Activated CD4-positive, alpha-beta T cell treated with anti-CD3 and anti-CD28 coated beads, Interleukin-2, amount 50 U/mL, for 1 hour (primary cell): ENCODE data around the gene TMED8.
"Not testable (repeated sequence)": the region's sequence is repeated elsewhere in the genome, so short reads cannot be mapped to it uniquely, and the experiment has no call there.

Experiments used
- DNase-seq: peaks from one replicate; pipeline ENCODE4 v3.0.0-alpha.2; 2020

The TMED8 gene

GRCh38 chr14:77376771-77377501 lies at the start of gene TMED8, which contains the start of gene SAMD15:
TMED8 (minus strand) TSS chr14:77377094; CDS start chr14:77377053, 41 bp downstream.
SAMD15 (plus strand) TSS chr14:77377379; CDS start chr14:77377419, 40 bp downstream.
- peak; percentile 81 for DNase-seq

- no peak for DNase-seq
Measured at GRCh38 chr14:77426396-77426795, 49.5 kb upstream of the TMED8 start.

DNA sequence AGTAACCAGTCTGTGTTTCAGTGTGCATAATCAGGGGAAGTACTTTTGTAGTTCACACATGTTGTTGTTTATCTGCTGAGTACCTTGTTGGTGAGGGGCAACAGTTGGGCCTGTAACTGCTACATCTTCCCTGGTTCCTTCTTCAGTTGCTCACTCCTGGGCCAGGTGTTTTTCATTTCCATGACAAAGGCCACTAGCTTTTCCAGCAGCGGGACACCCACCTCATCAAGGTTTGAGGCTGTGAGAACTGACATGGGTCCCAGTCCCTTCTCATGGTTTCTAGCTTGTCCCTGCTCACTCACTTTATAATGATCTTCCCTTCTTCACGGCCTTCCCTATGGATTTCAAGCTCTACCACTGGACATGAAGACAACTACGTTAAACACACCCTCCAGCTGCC lies 48.0 kb upstream of the TMED8 start:
- DNase-seq, result no peak

DNA sequence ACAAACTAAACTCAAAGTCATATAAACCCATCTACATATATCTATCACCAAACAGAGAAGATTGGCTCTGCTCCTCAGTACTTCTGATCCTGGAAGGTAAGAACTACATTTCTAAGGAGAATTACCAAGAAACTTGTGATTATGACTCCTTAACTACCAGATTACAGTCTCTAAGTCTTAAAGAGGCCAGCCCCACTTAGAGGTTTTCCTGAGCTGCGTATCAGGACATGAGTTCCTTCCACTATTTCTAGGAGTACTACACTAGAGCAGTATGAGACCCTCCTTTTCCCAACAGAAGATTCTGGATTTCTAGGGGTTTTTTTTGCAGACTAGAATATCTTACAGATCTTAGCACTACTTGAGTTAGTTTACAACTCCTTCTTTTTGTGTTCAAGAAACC lies 46.5 kb upstream of the TMED8 start, which contains the start of gene NOXRED1:
Gene NOXRED1, minus strand, starts transcription at position 101 of the 400 bp plus-strand sequence. CDS start 634 bp downstream, outside the sequence.
- DNase-seq, result no peak

- DNase-seq, result no peak
Measured at GRCh38 chr14:77421201-77421600, 44.3 kb upstream of the TMED8 start.

GRCh38 chr14:77416836-77417235 lies 39.9 kb upstream of the TMED8 start:
- DNase-seq, result no peak

- DNase-seq, result not testable (repeated sequence)
Measured at GRCh38 chr14:77416098-77416497, 39.2 kb upstream of the TMED8 start.

- not testable (repeated sequence) for DNase-seq
Measured at GRCh38 chr14:77415403-77416030, 38.6 kb upstream of the TMED8 start.

DNA sequence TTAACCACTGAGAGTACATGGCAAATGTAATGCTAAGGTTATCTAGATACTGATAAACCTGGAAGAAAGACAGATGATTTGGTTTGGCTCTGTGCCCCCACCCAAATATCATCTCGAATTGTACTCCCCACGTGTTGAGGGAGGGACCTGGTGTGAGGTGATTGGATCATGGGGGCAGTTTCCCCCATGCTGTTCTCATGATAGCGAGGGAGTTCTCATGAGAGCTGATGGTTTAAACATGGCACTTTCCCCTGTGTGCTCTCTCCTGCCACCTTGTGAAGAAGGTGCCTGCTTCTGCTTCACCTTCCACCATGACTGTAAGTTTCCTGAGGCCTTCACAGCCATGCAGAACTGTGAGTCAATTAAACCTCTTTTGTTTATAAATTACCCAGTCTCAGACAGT lies 32.2 kb upstream of the TMED8 start:
- no peak for DNase-seq

DNA sequence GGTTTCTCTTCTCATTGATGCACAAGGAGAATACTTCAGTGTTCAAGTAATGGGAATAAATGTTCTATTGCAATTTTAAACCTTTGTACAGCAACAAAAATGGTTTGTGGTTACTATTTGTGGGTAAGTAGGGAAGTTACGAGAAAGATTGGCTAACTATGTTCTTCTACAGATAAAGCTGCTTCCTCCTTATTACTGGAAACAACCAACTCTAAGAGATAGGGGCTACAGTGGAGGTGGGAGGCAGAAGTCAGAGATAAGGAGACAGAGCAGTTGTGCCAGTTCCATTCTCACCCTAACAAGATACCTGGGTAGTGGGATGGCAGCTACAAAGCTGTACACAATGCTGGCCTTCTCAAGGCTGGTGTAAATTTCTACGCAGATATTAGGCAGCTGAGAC lies 30.3 kb upstream of the TMED8 start:
- no peak for DNase-seq

DNA sequence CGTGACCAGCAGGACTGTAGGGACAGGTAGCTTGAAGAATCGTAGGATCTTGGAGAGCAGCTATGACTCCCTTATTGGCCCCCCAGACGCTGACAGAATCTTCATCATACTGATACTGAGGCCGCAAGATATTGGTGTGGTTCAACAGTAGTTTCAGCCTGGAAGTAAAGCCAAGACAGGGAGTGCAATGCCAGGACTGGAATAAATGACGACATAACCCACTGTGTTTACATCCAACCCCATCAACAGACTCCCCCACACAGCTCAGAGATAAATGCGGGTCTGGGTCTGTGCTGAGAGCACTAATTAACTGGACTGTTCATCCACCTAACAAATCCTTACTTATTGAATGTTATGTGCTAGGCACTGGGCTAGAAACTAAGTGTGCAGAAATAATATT lies 29.8 kb upstream of the TMED8 start:
- no peak for DNase-seq

DNA sequence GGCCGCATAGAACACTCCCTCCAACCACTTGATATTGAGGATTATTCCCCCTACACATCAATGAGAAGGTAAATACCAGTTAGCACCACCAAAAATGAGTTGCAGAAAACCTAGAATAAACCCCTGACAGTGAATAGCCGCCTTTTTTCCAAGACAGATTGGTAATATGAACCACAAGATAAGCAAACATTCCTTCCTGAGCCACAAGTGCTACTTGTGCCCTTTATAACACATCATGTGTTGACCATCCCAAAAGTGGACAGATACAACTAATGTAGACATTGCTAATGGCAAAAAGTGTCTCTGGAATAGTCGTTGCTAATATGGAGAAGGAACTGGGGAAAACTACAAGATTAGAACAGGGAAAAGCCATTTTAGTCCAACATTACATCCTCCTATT lies 29.2 kb upstream of the TMED8 start:
- no peak for DNase-seq

DNA sequence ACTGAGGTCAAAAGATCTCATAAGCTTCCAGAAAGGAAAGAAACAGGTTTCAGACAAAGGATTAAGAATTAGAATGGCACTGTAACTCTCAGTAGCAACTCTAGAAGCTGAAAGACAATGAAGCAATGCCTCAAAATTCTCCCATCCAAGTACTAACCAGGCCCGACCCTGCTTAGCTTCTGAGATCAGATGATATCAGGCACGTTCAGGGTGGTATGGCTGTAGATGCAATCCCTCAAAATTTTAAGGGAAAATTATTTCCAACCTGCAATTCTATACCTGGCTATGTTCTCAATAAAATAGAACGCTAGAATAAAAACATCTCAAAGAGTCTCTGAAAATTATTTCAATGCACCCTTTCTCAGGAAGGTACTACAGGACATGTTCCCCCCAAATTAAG lies 26.9 kb upstream of the TMED8 start:
- no peak for DNase-seq

- DNase-seq, result no peak
Measured at GRCh38 chr14:77400216-77400615, 23.3 kb upstream of the TMED8 start.

- DNase-seq, result no peak
Measured at GRCh38 chr14:77390188-77390587, 13.3 kb upstream of the TMED8 start.

GRCh38 chr14:77378701-77379100 lies 1.8 kb upstream of the TMED8 start:
- no peak for DNase-seq

GRCh38 chr14:77377502-77377844 lies 579 bp upstream of the TMED8 start:
- no peak for DNase-seq

DNA sequence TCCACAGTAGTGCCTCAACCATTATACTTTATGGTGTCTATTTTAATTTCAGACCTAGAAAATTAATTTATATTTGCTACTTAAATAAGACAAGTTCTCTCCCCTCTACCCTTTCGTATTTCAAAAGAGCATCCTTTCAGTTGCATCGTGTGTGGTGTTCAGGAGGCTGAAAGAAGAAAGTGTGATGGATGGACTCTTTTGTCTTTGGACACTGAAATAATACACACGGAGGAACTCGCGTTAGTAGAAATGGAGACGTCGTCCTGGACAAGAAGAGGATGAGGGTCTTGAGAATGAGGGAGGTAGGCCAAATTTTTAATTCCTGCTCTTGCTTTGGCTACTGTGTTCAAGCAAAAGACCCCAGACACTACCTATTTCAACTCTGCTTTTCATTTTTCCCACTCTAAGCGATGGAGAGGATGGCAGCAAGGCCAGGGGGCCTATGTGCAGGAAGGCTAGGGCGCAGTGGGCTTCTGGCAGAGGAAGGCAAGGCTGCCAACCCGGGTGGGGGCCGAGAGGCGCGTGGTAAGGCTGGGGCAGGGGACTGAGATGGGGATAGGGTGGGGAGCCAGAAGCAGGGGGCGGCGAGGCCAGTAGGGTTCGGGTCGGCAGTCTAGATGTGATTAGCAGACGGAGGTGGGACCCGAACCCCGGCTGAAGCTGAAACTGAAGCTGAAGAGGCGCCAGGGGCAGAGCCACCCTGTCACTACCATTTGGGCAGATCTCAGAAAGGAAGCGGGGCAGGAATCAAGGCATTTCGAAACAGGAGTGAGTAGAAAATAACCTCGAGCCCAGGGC lies 722 bp downstream of the TMED8 start:
- peak; percentile 23 for DNase-seq

GRCh38 chr14:77375164-77375950 lies 1.5 kb downstream of the TMED8 start:
- DNase-seq, result no peak

GRCh38 chr14:77372304-77372841 lies 4.5 kb downstream of the TMED8 start:
- DNase-seq, result no peak

- DNase-seq, result no peak
Measured at GRCh38 chr14:77369285-77369684, 7.6 kb downstream of the TMED8 start.

- no peak for DNase-seq
Measured at GRCh38 chr14:77364146-77364545, 12.7 kb downstream of the TMED8 start.

DNA sequence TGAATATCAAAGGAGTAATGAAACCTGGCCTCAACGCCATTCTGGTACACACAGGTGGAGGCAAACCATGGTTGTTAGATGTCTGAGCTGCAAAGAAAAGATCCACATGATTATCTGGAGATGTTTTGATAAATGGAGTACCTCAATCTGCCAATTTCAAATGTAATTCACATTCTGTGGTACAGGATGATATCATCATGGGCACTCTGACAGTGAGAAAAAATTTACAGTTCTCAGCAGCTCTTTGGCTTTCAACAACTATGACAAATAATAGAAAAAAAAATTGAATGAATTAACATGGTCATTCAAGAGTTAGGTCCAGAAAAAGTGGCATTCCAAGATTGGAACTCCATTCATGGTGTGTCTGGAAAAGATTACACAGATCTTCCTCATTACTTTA lies 17.3 kb downstream of the TMED8 start:
- no peak for DNase-seq
